A549 (cell line): ENCODE measurements around the gene ANKMY2. TPM values are rescaled to one million over a fixed set of nuclear protein-coding genes. Genes with fewer than 3 reads are reported as not detected.

Experiments
- ATAC-seq, 2 experiments: fragments of 200-7000 bp in 1 of 2; fragments of >200 bp in 1 of 2; cut with Nextera tagmentation in 1 of 2; cut with Tn5 transposase in 1 of 2; 3 replicates each; pipeline versions ENCODE4 v1.8.0 to v1.9.1; 2018 to 2020; ENCODE audit warnings: mild to moderate bottlenecking in 1 of 2, moderate library complexity in 1 of 2
- CTCF ChIA-PET: fragments of 300-600 bp; sonication (Branson Sonifier 250); formaldehyde crosslinking; extraction: SDS; loops from one replicate; lab custom pipeline; 2021; ENCODE audit warnings: antibody characterized with exemption, inconsistent platforms; lab: Yijun Ruan, JAX
- POLR2A ChIA-PET: fragments of 350-600 bp; formaldehyde crosslinking; extraction: SDS; loops from one replicate; lab custom pipeline; 2021; ENCODE audit warnings: antibody characterized with exemption, inconsistent platforms; lab: Yijun Ruan, JAX
- DNase-seq, 2 experiments: peaks; one replicate each; pipeline versions ENCODE4 v3.0.0 to v3.0.0-alpha.2; 2011 to 2016; ENCODE audit warnings: low read depth in 1 of 2, low spot score in 1 of 2
- FAIRE-seq: peaks from 2 replicates; lab custom pipeline; 2011; peaks lifted over from hg19 to GRCh38; lab: Jason Lieb, UNC
- H3K27ac ChIP-seq, 2 experiments: fragments of >200 bp; sonication (Bioruptor Twin); formaldehyde crosslinking; 3 replicates each; pipeline ENCODE4 v1.5.1; 2016 to 2017
- H3K4me1 ChIP-seq: fragments of >200 bp; sonication (Bioruptor Twin); formaldehyde crosslinking; 3 replicates; pipeline ENCODE4 v1.6.1; 2016
- H3K4me2 ChIP-seq: fragments of >200 bp; sonication (Bioruptor Twin); formaldehyde crosslinking; 3 replicates; pipeline ENCODE4 v1.6.1; 2016
- H3K4me3 ChIP-seq: fragments of >200 bp; sonication (Bioruptor Twin); formaldehyde crosslinking; 3 replicates; pipeline ENCODE4 v1.5.1; 2016
- H3K9me3 ChIP-seq: fragments of >200 bp; sonication (Bioruptor Twin); formaldehyde crosslinking; 3 replicates; pipeline ENCODE4 v1.6.1; 2016
- CBX8 ChIP-seq: fragments of 200-600 bp; sonication (generic); IDR thresholded peaks from 2 replicates; pipeline ENCODE4 v1.6.1; 2016
- CEBPB ChIP-seq, 2 experiments: fragments of >200 bp in 1 of 2; sonication (Bioruptor Twin) in 1 of 2; formaldehyde crosslinking in 1 of 2; IDR thresholded peaks; 2 replicates each; pipeline ENCODE4 v1.6.1; 2012 to 2016
- FOSB ChIP-seq: fragments of 250-450 bp; sonication (Bioruptor Pico); IDR thresholded peaks from 2 replicates; pipeline ENCODE4 v1.5.0; 2020; ENCODE audit warnings: mild to moderate bottlenecking, moderate library complexity
- FOXS1 ChIP-seq: fragments of 250-450 bp; sonication (Bioruptor Pico); IDR thresholded peaks from 2 replicates; pipeline ENCODE4 v1.5.0; 2020; ENCODE audit warnings: mild to moderate bottlenecking, moderate library complexity
- HEYL ChIP-seq: fragments of 250-450 bp; sonication (Bioruptor Pico); IDR thresholded peaks from 2 replicates; pipeline ENCODE4 v1.8.0; 2021; ENCODE audit warnings: mild to moderate bottlenecking, moderate library complexity
- JUN ChIP-seq, 2 experiments: fragments of >200 bp; sonication (Bioruptor Twin); formaldehyde crosslinking; IDR thresholded peaks; 2 replicates in 1 of 2; 3 replicates in 1 of 2; pipeline ENCODE4 v1.6.1; 2016 to 2017
- MAZ ChIP-seq: fragments of 150-350 bp; IDR thresholded peaks from 2 replicates; pipeline ENCODE4 v1.6.1; 2014; ENCODE audit warnings: antibody characterized with exemption, low read depth, low read length, borderline replicate concordance
- NPAS2 ChIP-seq: fragments of 250-450 bp; sonication (Bioruptor Pico); IDR thresholded peaks from 2 replicates; pipeline ENCODE4 v1.8.0; 2022; ENCODE audit warnings: mild to moderate bottlenecking, moderate library complexity, borderline replicate concordance
- NR3C1 ChIP-seq: fragments of >200 bp; sonication (Bioruptor Twin); formaldehyde crosslinking; IDR thresholded peaks from 3 replicates; pipeline ENCODE4 v1.6.1; 2017
- PHF8 ChIP-seq: fragments of 200-600 bp; sonication (generic); IDR thresholded peaks from 2 replicates; pipeline ENCODE4 v1.6.1; 2016; ENCODE audit warnings: low read depth, mild to moderate bottlenecking, antibody characterized with exemption, moderate library complexity, borderline replicate concordance
- RCOR1 ChIP-seq: fragments of 150-350 bp; IDR thresholded peaks from 2 replicates; pipeline ENCODE4 v1.6.1; 2014; ENCODE audit warnings: antibody characterized with exemption, low read length, low read depth
- RFX5 ChIP-seq: fragments of 450-650 bp; IDR thresholded peaks from 2 replicates; pipeline ENCODE4 v1.7.1; 2014; ENCODE audit warnings: antibody characterized with exemption, mild to moderate bottlenecking, moderate library complexity
- RNF2 ChIP-seq: fragments of 200-600 bp; sonication (generic); IDR thresholded peaks from 2 replicates; pipeline ENCODE4 v1.6.1; 2016; ENCODE audit warnings: low read depth, mild to moderate bottlenecking, antibody characterized with exemption, moderate library complexity, borderline replicate concordance
- SMC3 ChIP-seq: fragments of >200 bp; sonication (Bioruptor Twin); formaldehyde crosslinking; IDR thresholded peaks from 3 replicates; pipeline ENCODE4 v1.6.1; 2018; ENCODE audit warnings: inconsistent platforms
- TFCP2L1 ChIP-seq: fragments of 250-450 bp; sonication (Bioruptor Pico); IDR thresholded peaks from 2 replicates; pipeline ENCODE4 v1.5.0; 2021; ENCODE audit warnings: mild to moderate bottlenecking
- ZC3H11A ChIP-seq: fragments of 450-650 bp; IDR thresholded peaks from 2 replicates; pipeline ENCODE4 v1.6.1; 2014; ENCODE audit warnings: antibody characterized with exemption, mild to moderate bottlenecking
- ZFP36 ChIP-seq: fragments of 450-650 bp; IDR thresholded peaks from 2 replicates; pipeline ENCODE4 v1.6.1; 2014; ENCODE audit warnings: borderline replicate concordance; ENCODE audit not compliant: partially characterized antibody
- WGBS: methylation state at CpG from one replicate; pipeline ENCODE4 v1.1.6; 2017; ENCODE audit errors: missing lambda C conversion rate; 5-methylcytosine and 5-hydroxymethylcytosine counted together
- polyA plus RNA-seq, 4 experiments: library from polyadenylated mRNA; depleted of rRNA in 3 of 4; stranded (reverse); fragments of >200 nt; fragmentation: RNase III in 1 of 4; extraction: RNeasy Plus Mini Kit Qiagen cat#74134 plus additional on column Dnase treatment in 1 of 4; gene quantifications; 2 replicates in 3 of 4; 3 replicates in 1 of 4; pipeline ENCODE4 v1.2.3, GENCODE V29; 2011 to 2017
- TF ChIP-seq, protein P1 (sequence below): fragments of 250-450 bp; sonication (Bioruptor Pico); IDR thresholded peaks from 2 replicates; pipeline ENCODE4 v1.5.0; 2020; ENCODE audit warnings: low read depth, mild to moderate bottlenecking, moderate library complexity
- TF ChIP-seq, protein P2 (sequence below): fragments of 200-600 bp; sonication (generic); IDR thresholded peaks from 2 replicates; pipeline ENCODE4 v1.6.1; 2016; ENCODE audit warnings: antibody characterized with exemption, mild to moderate bottlenecking, moderate library complexity

ANKMY2 gene
- polyA plus RNA-seq, 2 of the 4 experiments (the other 2 are of a cell fraction) = 15.3 to 26.1 TPM

DNA sequence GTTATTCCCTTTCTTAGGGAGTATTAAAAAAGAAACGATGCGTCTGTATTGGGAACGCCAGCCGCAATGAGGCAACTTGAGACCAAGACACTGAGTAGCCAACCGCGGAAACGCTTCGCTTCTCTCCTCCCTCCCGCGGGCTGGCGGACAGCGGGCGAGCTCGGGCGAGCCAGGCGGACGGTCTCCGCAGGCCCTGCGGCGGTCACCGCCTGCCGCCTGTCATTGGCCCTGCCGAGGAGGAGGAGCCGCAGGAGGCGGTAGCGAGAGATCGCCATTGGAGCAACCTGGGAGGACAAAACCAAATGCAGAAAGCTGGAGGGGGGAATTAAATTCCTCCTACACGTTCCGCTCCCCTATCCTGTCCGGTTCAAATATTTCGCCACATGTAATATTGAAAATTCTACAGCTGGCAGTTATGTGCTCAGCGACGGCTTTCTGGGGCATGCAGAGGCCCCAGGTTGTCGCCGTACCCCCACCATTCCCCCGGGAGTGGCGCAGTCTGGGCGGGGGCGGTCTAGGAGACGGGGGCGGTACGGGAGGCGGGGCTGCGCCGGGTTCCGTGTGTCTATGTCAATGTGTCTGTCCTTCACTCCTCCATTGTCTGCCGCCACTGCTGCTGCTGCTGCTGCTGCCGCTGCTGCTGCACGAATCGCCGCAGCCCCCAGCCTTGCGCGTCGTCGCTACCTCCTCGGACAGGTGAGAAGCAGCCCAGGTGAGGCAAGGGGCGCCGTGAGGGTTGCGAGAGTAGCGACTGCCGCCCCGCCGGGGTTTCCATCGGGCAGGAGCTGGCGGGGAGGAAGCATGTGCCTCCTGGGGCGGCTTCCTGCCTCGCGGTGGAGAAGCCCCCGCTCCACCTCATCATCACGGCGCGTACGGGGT is at the start of gene ANKMY2, which contains the start of gene BZW2 (continued):
- TF ChIP-seq MAZ = peak; percentile 66; the same call in 1 of the 2 replicates
- no peak for TF ChIP-seq RFX5
- TF ChIP-seq, all 56 proteins: peak for 12

DNA sequence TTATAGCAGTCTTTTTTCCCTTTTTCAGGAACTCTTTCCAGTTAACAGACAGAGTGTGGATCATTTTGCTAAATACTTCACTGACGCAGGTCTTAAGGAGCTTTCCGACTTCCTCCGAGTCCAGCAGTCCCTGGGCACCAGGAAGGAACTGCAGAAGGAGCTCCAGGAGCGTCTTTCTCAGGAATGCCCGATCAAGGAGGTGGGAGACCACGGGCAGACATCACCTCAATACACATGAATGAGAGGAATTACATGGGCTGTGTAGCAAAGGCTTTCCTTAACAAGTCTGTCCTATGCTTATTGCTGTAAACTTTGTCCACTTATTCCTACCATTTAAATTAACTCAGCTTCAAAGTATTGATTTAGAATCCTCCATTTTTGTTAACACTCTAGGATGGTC is 49.3 kb upstream of the ANKMY2 start:
- DNase-seq = no peak
- no peak overlapping the region for H3K4me2 ChIP-seq
- H3K4me1 ChIP-seq = no peaks in the 10 kb centered on the region
- ChIA-PET POLR2A (no interaction called here), CTCF (interaction anchor here (0.6 to 5.5 kb wide), 27 partner anchors 8 to 881 kb away, joined by 3 to 35 read pairs (median 4); partner anchors contain the start of gene AGR2)
- H3K27ac ChIP-seq = no peak overlapping the region
- 91% methylated on average over 6 of the region's 6 CpGs for WGBS
- no peak overlapping the region for H3K4me3 ChIP-seq
- ATAC-seq = peak in 1 of 2 experiments; percentile 16; a peak in 1 of 6 replicates
- no peaks in the 10 kb centered on the region for H3K9me3 ChIP-seq
- no peak for TF ChIP-seq JUN (IDR thresholded peaks at IDR 0.05)
- no peak for TF ChIP-seq ZC3H11A
- TF ChIP-seq MAZ = no peak
- no peak for TF ChIP-seq RCOR1
- TF ChIP-seq HEYL (CRISPR knock-in tag) = no peak
- TF ChIP-seq PHF8 = no peak
- TF ChIP-seq NR3C1 = no peak
- TF ChIP-seq CBX8 = no peak
- TF ChIP-seq, protein P1, sequence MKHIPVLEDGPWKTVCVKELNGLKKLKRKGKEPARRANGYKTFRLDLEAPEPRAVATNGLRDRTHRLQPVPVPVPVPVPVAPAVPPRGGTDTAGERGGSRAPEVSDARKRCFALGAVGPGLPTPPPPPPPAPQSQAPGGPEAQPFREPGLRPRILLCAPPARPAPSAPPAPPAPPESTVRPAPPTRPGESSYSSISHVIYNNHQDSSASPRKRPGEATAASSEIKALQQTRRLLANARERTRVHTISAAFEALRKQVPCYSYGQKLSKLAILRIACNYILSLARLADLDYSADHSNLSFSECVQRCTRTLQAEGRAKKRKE (CRISPR knock-in tag) = no peak
- no peak for TF ChIP-seq FOXS1 (CRISPR knock-in tag)
- no peak for TF ChIP-seq ZFP36
- no peak for TF ChIP-seq TFCP2L1 (CRISPR knock-in tag)
- TF ChIP-seq RNF2 = no peak
- TF ChIP-seq, protein P2, sequence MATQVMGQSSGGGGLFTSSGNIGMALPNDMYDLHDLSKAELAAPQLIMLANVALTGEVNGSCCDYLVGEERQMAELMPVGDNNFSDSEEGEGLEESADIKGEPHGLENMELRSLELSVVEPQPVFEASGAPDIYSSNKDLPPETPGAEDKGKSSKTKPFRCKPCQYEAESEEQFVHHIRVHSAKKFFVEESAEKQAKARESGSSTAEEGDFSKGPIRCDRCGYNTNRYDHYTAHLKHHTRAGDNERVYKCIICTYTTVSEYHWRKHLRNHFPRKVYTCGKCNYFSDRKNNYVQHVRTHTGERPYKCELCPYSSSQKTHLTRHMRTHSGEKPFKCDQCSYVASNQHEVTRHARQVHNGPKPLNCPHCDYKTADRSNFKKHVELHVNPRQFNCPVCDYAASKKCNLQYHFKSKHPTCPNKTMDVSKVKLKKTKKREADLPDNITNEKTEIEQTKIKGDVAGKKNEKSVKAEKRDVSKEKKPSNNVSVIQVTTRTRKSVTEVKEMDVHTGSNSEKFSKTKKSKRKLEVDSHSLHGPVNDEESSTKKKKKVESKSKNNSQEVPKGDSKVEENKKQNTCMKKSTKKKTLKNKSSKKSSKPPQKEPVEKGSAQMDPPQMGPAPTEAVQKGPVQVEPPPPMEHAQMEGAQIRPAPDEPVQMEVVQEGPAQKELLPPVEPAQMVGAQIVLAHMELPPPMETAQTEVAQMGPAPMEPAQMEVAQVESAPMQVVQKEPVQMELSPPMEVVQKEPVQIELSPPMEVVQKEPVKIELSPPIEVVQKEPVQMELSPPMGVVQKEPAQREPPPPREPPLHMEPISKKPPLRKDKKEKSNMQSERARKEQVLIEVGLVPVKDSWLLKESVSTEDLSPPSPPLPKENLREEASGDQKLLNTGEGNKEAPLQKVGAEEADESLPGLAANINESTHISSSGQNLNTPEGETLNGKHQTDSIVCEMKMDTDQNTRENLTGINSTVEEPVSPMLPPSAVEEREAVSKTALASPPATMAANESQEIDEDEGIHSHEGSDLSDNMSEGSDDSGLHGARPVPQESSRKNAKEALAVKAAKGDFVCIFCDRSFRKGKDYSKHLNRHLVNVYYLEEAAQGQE = no peak
- no peak for TF ChIP-seq SMC3
- TF ChIP-seq NPAS2 (CRISPR knock-in tag) = no peak
- TF ChIP-seq CEBPB (IDR thresholded peaks at IDR 0.05) = no peak
- FAIRE-seq = no peak

DNA sequence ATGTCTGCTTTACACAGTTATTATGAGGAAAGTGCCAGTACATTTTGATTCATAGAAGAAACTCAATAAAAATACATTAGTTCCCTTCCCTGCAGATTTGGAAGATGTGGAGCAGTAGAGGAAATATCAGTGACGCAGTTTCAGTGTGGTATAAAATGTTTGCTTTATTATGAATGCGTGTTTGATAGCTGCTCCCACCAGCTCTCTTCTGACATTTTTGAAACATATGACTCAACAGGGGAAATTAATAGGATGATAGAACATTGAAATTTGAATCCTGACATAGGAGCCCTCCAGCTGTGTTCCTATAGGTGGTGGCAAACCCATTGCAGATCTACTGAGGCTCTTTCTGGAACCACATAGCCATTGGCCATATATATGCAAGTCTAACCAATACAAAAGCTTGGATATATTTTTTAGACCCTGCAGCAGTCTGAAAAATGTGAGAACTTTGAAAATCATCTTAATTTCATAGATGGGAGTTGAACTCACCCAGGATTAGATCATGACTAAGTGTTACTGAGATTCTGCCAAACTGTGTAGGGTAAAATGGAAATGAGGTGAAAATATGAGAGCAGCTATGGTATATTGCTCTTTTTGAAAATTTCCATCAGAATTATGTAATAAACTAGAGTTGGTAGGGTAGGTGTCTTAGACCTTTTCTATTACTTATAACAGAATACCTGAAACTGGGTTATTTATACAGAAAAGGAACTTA is 48.2 kb upstream of the ANKMY2 start:
- TF ChIP-seq FOSB (CRISPR knock-in tag) (no peak), CBX8 (no peak), TFCP2L1 (CRISPR knock-in tag) (no peak)
- ATAC-seq = no peak

More for the DNA sequence above, 48.2 kb upstream of the ANKMY2 start:
- Histone ChIP-seq H3K4me1 (no peaks in the 10 kb centered on the region), H3K4me3 (no peak overlapping the region), H3K27ac (no peak overlapping the region), H3K4me2 (no peak overlapping the region), H3K9me3 (no peaks in the 10 kb centered on the region)
- no peak for DNase-seq
- CTCF ChIA-PET = interaction anchor here (1.5 to 5.5 kb wide), 4 partner anchors 11 to 224 kb away, joined by 4 to 35 read pairs (median 14); partner anchors contain the start of gene AGR2
- POLR2A ChIA-PET = no interaction called here
- no peak for FAIRE-seq
- 89% methylated on average over 2 of the region's 2 CpGs for WGBS
